Progenitor cell of endocrine pancreas (in vitro differentiated cells): ENCODE results near the gene KLC3. TPM values are rescaled to one million over a fixed set of nuclear protein-coding genes. Genes with fewer than 3 reads are reported as not detected.

Experiments
- DNase-seq: peaks from one replicate; pipeline ENCODE4 v3.0.0; 2021; ENCODE audit warnings: low spot score; ENCODE audit not compliant: unreplicated experiment
- H3K27ac Mint-ChIP-seq: 2 replicates; pipeline ENCODE4 v1.8.0; 2021; ENCODE audit warnings: mild to moderate bottlenecking, moderate library complexity, mixed read lengths
- H3K27me3 Mint-ChIP-seq: 2 replicates; pipeline ENCODE4 v1.8.0; 2021; ENCODE audit warnings: mixed read lengths
- H3K36me3 Mint-ChIP-seq: 2 replicates; pipeline ENCODE4 v1.8.0; 2022; ENCODE audit warnings: mixed read lengths; ENCODE audit not compliant: insufficient read depth
- H3K4me1 Mint-ChIP-seq: 2 replicates; pipeline ENCODE4 v1.8.0; 2021; ENCODE audit warnings: low read depth, mixed read lengths
- H3K4me3 Mint-ChIP-seq: 2 replicates; pipeline ENCODE4 v1.8.0; 2021; ENCODE audit warnings: low read depth, mild to moderate bottlenecking, moderate library complexity, mixed read lengths
- H3K9me3 Mint-ChIP-seq: 2 replicates; pipeline ENCODE4 v1.8.0; 2021; ENCODE audit warnings: low read depth, mixed read lengths
- total RNA-seq: library from RNA; stranded (reverse); gene quantifications from 2 replicates; pipeline ENCODE4 v1.2.1, GENCODE V29; 2021
- TF ChIP-seq, protein P1 (sequence below): fragments of 200-600 bp; sonication (generic); IDR thresholded peaks from one replicate; pipeline ENCODE4 v1.5.0; 2021; ENCODE audit warnings: antibody characterized with exemption, mild to moderate bottlenecking; ENCODE audit not compliant: unreplicated experiment

Gene KLC3
- total RNA-seq, 1 donor from 2014 or later = 1.1 TPM

DNA sequence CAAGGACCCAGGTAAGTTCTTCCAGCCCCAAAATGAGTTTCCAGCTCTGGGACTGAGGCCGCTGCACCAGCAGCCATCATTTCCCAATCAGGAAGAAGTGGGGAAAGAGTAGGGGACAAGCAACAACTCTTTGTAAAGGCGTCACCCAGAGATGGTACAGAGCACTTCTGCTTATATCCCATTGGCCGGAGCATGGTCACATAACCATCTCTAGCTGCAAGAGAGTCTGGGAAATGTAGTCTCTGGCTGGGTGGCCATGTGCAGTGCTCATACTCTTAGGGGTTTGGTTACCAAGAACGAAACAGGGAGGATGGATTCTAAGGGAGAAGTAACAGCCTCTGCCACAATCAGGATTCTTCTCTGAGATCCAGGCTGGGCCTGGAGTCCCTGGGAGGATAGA, 44.2 kb upstream of the KLC3 start:
- no peaks in the 10 kb centered on the region for H3K9me3 Mint-ChIP-seq
- no peak for DNase-seq
- TF ChIP-seq, protein P1, sequence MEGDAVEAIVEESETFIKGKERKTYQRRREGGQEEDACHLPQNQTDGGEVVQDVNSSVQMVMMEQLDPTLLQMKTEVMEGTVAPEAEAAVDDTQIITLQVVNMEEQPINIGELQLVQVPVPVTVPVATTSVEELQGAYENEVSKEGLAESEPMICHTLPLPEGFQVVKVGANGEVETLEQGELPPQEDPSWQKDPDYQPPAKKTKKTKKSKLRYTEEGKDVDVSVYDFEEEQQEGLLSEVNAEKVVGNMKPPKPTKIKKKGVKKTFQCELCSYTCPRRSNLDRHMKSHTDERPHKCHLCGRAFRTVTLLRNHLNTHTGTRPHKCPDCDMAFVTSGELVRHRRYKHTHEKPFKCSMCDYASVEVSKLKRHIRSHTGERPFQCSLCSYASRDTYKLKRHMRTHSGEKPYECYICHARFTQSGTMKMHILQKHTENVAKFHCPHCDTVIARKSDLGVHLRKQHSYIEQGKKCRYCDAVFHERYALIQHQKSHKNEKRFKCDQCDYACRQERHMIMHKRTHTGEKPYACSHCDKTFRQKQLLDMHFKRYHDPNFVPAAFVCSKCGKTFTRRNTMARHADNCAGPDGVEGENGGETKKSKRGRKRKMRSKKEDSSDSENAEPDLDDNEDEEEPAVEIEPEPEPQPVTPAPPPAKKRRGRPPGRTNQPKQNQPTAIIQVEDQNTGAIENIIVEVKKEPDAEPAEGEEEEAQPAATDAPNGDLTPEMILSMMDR = no peak
- no peaks in the 10 kb centered on the region for H3K4me1 Mint-ChIP-seq
- H3K27me3 Mint-ChIP-seq = no peaks in the 10 kb centered on the region
- H3K4me3 Mint-ChIP-seq = no peak overlapping the region
- peaks cover 50% of the 10 kb centered on the region for H3K36me3 Mint-ChIP-seq
- H3K27ac Mint-ChIP-seq = no peak overlapping the region

DNA sequence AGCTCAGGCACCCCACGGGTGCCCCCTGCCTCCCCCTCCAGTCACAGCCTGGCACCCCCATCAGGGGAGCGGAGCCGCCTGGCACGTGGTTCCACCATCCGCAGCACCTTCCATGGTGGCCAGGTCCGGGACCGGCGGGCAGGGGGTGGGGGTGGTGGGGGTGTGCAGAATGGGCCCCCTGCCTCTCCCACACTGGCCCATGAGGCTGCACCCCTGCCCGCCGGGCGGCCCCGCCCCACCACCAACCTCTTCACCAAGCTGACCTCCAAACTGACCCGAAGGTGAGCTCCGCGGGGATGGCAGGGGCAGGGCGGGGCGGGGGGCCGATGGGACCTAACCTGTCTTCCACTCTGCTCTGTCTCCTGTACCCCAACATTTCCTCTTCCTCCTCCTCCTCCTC, 42.9 kb upstream of the KLC3 start:
- Mint-ChIP-seq H3K4me3 (no peak overlapping the region), H3K9me3 (no peaks in the 10 kb centered on the region), H3K4me1 (no peaks in the 10 kb centered on the region), H3K36me3 (peaks cover 40% of the 10 kb centered on the region), H3K27ac (no peak overlapping the region), H3K27me3 (no peaks in the 10 kb centered on the region)
- TF ChIP-seq, protein P1 = no peak
- no peak for DNase-seq

DNA sequence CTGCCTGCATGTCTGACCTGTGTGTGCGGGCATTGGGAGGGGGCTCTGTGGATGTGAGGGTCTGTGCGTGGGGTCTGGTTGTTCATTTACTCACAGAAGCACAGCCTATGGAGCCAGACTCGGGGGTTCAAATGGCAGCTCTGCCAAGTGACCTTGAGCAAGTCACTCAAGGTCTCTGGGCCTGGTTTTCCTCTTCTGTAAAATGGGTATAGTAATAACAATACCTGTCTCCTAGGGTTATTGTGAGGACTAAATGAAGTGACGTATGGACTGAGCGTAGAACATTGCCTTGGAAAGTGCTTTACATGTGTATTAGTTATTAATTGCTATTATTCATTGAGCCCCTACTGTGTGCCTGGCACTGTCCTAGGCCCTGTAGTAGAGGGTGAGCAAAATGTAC, 42.3 kb upstream of the KLC3 start:
- no peaks in the 10 kb centered on the region for H3K4me1 Mint-ChIP-seq
- H3K27me3 Mint-ChIP-seq = no peaks in the 10 kb centered on the region
- no peak overlapping the region for H3K4me3 Mint-ChIP-seq
- H3K36me3 Mint-ChIP-seq = peaks cover 38% of the 10 kb centered on the region
- H3K9me3 Mint-ChIP-seq = no peaks in the 10 kb centered on the region
- H3K27ac Mint-ChIP-seq = peak overlapping the region; percentile 37
- TF ChIP-seq, protein P1 = no peak
- no peak for DNase-seq

DNA sequence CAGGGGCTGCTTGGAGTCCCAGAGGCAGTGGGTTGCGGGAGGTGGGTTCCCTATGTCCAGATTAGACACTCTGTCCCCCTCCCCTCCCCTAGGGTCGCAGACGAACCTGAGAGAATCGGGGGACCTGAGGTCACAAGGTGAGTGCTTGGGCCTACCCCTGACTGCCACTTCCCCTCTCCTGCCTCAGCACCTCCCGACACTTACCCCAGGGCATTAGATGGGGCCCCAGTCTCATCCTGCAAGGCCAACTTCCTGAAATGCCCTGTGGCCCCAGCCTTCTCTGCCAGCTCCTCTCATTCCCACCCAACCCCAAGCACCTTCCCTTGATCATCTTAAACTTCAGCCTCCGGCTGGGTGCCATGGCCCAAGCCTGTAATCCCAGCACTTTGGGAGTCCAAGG, 40.8 kb upstream of the KLC3 start:
- no peaks in the 10 kb centered on the region for H3K9me3 Mint-ChIP-seq
- DNase-seq = no peak
- H3K4me3 Mint-ChIP-seq = no peak overlapping the region
- H3K27me3 Mint-ChIP-seq = peaks cover 2% of the 10 kb centered on the region
- H3K4me1 Mint-ChIP-seq = no peaks in the 10 kb centered on the region
- TF ChIP-seq, protein P1 = no peak
- peaks cover 30% of the 10 kb centered on the region for H3K36me3 Mint-ChIP-seq
- H3K27ac Mint-ChIP-seq = no peak overlapping the region

DNA sequence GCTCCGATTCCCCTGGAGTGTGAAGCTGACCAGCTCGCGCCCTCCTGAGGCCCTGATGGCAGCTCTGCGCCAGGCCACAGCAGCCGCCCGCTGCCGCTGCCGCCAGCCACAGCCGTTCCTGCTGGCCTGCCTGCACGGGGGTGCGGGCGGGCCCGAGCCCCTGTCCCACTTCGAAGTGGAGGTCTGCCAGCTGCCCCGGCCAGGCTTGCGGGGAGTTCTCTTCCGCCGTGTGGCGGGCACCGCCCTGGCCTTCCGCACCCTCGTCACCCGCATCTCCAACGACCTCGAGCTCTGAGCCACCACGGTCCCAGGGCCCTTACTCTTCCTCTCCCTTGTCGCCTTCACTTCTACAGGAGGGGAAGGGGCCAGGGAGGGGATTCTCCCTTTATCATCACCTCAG, 38.1 kb upstream of the KLC3 start:
- no peaks in the 10 kb centered on the region for H3K9me3 Mint-ChIP-seq
- peaks cover 16% of the 10 kb centered on the region for H3K36me3 Mint-ChIP-seq
- H3K4me1 Mint-ChIP-seq = peaks cover 3% of the 10 kb centered on the region
- peaks cover 13% of the 10 kb centered on the region for H3K27me3 Mint-ChIP-seq
- TF ChIP-seq, protein P1 = no peak
- no peak overlapping the region for H3K4me3 Mint-ChIP-seq
- no peak for DNase-seq
- no peak overlapping the region for H3K27ac Mint-ChIP-seq
